Ishikawa (cell line): Measurements from ENCODE around the gene PM20D2.

Experiments
- CEBPB ChIP-seq: IDR thresholded peaks from 2 replicates; pipeline ENCODE4 v1.6.1; 2012
- CREB1 ChIP-seq: IDR thresholded peaks from 2 replicates; pipeline ENCODE4 v1.6.1; 2012; ENCODE audit warnings: low read depth
- EGR1 ChIP-seq: IDR thresholded peaks from 2 replicates; pipeline ENCODE4 v1.6.1; 2012
- EP300 ChIP-seq: IDR thresholded peaks from 2 replicates; pipeline ENCODE4 v1.6.1; 2012; ENCODE audit warnings: borderline replicate concordance
- FOXM1 ChIP-seq: IDR thresholded peaks from 2 replicates; pipeline ENCODE4 v1.6.1; 2012; ENCODE audit warnings: low read depth, borderline replicate concordance
- NFIC ChIP-seq: IDR thresholded peaks from 2 replicates; pipeline ENCODE4 v1.6.1; 2012
- RAD21 ChIP-seq: IDR thresholded peaks from 2 replicates; pipeline ENCODE4 v1.6.1; 2012; ENCODE audit warnings: low read depth
- TAF1 ChIP-seq: IDR thresholded peaks from 2 replicates; pipeline ENCODE4 v1.6.1; 2012; ENCODE audit warnings: low read depth, mild to moderate bottlenecking
- TCF12 ChIP-seq: IDR thresholded peaks from 2 replicates; pipeline ENCODE4 v1.6.1; 2012; ENCODE audit warnings: low read depth
- TEAD4 ChIP-seq: IDR thresholded peaks from 2 replicates; pipeline ENCODE4 v1.6.1; 2012
- YY1 ChIP-seq: IDR thresholded peaks from 2 replicates; pipeline ENCODE4 v1.6.1; 2012; ENCODE audit warnings: low read depth
- ZBTB7A ChIP-seq: IDR thresholded peaks from 2 replicates; pipeline ENCODE4 v1.6.1; 2012; ENCODE audit warnings: low read depth
- TF ChIP-seq, protein P1 (sequence below): IDR thresholded peaks from 2 replicates; pipeline ENCODE4 v1.6.1; 2012
- TF ChIP-seq, protein P2 (sequence below): IDR thresholded peaks from 2 replicates; pipeline ENCODE4 v1.6.1; 2012
- TF ChIP-seq, protein P3 (sequence below): IDR thresholded peaks from 2 replicates; pipeline ENCODE4 v1.6.1; 2012; ENCODE audit warnings: low read depth, mild to moderate bottlenecking

Gene PM20D2

DNA sequence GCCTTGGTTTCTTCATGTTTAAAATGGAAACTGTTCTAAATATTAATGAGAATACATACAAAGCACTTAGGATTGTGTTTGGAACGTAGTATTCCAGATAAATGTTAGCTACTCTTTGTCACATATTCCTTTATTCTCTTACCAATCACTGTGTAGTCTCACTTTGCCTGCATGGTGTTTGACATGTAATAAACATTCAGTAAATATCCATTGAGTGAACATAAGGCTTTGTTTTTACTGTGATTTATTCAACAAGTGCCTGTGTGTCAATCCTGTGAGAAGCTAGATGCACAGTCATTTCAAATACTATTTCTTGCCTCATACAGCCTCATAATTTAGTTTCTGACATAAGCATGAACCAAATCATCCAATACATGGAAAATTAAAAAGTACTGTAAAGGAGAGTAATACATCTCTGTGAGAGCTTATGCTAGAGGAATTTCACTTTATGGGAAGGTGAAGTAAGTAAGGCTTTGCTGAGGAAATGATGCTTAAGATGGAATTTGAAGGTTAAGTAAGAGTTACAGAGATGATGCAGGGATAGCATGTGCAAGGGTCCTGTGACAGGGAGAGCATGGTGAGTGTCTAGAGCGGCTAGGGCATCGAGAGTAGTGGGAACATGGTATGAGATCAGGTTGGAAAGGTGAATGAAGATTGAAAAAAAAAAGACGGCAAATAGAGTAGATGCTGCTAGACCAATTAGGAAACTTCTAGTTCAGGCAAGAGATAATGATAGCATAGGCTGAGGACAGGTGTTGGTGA lies 14.7 kb downstream of the PM20D2 start:
- no peak for TF ChIP-seq EGR1
- no peak for TF ChIP-seq FOXM1
- TF ChIP-seq, protein P1, sequence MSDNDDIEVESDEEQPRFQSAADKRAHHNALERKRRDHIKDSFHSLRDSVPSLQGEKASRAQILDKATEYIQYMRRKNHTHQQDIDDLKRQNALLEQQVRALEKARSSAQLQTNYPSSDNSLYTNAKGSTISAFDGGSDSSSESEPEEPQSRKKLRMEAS, result no peak
- TF ChIP-seq TEAD4, result no peak
- TF ChIP-seq ZBTB7A, result no peak
- no peak for TF ChIP-seq CREB1
- TF ChIP-seq TAF1, result no peak
- no peak for TF ChIP-seq TCF12
- TF ChIP-seq YY1, result no peak
- TF ChIP-seq CEBPB, result no peak
- TF ChIP-seq, protein P2, sequence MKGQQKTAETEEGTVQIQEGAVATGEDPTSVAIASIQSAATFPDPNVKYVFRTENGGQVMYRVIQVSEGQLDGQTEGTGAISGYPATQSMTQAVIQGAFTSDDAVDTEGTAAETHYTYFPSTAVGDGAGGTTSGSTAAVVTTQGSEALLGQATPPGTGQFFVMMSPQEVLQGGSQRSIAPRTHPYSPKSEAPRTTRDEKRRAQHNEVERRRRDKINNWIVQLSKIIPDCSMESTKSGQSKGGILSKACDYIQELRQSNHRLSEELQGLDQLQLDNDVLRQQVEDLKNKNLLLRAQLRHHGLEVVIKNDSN, result no peak
- no peak for TF ChIP-seq EP300
- TF ChIP-seq, protein P3, sequence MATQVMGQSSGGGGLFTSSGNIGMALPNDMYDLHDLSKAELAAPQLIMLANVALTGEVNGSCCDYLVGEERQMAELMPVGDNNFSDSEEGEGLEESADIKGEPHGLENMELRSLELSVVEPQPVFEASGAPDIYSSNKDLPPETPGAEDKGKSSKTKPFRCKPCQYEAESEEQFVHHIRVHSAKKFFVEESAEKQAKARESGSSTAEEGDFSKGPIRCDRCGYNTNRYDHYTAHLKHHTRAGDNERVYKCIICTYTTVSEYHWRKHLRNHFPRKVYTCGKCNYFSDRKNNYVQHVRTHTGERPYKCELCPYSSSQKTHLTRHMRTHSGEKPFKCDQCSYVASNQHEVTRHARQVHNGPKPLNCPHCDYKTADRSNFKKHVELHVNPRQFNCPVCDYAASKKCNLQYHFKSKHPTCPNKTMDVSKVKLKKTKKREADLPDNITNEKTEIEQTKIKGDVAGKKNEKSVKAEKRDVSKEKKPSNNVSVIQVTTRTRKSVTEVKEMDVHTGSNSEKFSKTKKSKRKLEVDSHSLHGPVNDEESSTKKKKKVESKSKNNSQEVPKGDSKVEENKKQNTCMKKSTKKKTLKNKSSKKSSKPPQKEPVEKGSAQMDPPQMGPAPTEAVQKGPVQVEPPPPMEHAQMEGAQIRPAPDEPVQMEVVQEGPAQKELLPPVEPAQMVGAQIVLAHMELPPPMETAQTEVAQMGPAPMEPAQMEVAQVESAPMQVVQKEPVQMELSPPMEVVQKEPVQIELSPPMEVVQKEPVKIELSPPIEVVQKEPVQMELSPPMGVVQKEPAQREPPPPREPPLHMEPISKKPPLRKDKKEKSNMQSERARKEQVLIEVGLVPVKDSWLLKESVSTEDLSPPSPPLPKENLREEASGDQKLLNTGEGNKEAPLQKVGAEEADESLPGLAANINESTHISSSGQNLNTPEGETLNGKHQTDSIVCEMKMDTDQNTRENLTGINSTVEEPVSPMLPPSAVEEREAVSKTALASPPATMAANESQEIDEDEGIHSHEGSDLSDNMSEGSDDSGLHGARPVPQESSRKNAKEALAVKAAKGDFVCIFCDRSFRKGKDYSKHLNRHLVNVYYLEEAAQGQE, result no peak
- no peak for TF ChIP-seq NFIC
- TF ChIP-seq RAD21, result no peak

DNA sequence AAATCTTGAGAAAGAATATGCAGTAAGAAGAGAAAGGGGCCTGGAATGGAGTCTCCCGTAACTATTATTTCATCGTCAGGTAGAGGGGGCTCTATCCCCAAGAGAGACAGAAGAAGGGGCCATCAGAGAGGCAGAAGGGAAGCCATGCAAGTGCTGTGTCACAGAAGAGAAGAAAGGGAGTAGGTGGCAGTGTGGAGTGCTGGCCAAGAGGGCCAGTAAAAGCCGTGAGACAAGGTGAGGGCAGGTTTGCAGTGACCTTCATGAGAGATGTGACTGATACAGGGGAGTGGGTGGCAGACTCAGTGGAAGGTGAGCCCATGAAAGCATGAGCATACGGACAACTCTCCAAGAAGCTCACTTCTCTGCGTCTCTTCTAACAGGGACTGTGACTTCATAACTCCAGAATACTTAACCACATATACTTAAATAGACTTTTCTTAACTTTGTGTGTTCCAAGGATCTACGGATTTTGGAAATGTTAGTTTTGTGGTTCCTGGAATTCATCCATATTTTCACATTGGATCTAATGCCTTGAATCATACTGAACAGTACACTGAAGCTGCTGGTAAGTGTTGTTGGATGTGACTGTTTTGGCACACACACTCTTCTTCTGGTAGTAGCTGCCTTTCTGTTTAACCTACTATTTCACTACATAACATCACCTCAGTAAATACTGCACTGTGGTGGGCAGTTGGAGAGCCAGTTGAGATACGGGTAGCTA lies 15.6 kb downstream of the PM20D2 start:
- TF ChIP-seq CREB1, result no peak
- TF ChIP-seq, protein P3, result no peak
- TF ChIP-seq EP300, result no peak
- TF ChIP-seq, protein P2, result no peak

DNA sequence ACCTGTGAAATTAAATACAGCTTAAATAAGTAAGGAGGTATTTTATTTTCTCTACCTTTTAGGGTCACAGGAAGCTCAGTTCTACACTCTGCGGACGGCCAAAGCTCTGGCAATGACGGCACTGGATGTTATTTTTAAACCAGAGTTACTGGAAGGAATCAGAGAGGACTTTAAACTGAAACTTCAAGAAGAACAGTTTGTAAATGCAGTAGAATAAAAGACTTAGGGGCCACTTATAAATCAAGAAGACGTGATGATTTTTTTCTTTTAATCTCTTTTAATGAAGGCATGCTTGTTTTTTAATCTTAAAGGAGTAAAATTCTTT lies 16.2 kb downstream of the PM20D2 start:
- TF ChIP-seq RAD21, result no peak
- no peak for TF ChIP-seq EP300
- TF ChIP-seq FOXM1, result no peak
- TF ChIP-seq CREB1, result no peak
- TF ChIP-seq YY1, result no peak
- TF ChIP-seq TAF1, result no peak
- no peak for TF ChIP-seq TEAD4
- TF ChIP-seq TCF12, result no peak
- TF ChIP-seq, protein P3, result no peak
- TF ChIP-seq, protein P2, result no peak
- TF ChIP-seq CEBPB, result no peak
- TF ChIP-seq ZBTB7A, result no peak
- TF ChIP-seq, protein P1, result no peak

DNA sequence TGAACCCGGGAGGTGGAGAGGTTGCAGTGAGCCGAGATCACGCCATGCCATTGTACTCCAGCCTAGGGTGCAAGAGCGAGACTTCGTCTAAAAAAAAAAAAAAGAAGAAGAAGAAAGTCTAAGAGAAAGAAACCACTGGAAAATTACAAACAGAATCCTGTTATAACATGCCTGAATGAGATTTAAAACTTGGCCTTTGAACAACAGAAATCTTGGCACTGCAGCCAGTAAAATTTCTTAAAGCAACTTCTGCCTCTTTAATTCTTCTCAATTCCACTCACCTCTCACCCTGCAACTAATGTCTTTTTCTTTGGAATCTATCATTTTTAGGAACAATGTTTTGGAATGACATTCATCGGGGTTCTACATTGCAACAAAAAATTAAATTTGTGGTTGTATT lies 26.3 kb downstream of the PM20D2 start:
- TF ChIP-seq, protein P1, result no peak
- no peak for TF ChIP-seq TAF1
- TF ChIP-seq ZBTB7A, result no peak
- TF ChIP-seq TEAD4, result no peak
- TF ChIP-seq FOXM1, result no peak
- TF ChIP-seq RAD21, result no peak
- no peak for TF ChIP-seq EGR1
- TF ChIP-seq EP300, result no peak
